NAMALWA (cell line): Measurements from ENCODE around the gene METTL9.
"Not testable (repeated sequence)": the region's sequence is repeated elsewhere in the genome, so short reads cannot be mapped to it uniquely, and the experiment has no call there.

Source experiments
- DNase-seq: peaks from one replicate; pipeline ENCODE4 v3.0.0-alpha.2; 2015; ENCODE audit warnings: low spot score

METTL9 gene

GRCh38 chr16:21611198-21611555, 11.8 kb downstream of the METTL9 start:
- no peak for DNase-seq

GRCh38 chr16:21611556-21612384, 12.4 kb downstream of the METTL9 start:
- peak; percentile 24 for DNase-seq

GRCh38 chr16:21613361-21613760, 14.0 kb downstream of the METTL9 start:
- no peak for DNase-seq

DNA sequence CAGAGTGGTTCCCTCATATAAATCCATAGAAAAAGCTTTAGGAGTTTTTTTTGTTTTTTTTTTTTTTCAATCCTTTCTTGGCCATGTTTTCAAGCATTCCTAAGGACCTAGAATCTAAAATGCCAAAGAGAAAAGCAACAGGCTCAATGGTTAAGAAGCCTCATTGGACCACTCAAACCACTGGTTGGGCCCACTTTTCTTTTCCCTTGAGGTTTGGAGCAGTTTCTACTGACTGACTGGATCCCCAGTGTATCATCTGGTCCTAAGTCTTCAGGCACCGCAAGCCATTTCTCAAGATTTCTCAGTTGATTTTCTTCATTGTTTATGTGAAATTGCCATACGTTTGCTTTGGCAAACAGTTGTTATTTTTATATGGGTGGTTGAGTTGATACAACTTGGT, 14.4 kb downstream of the METTL9 start:
- DNase-seq, result no peak

DNA sequence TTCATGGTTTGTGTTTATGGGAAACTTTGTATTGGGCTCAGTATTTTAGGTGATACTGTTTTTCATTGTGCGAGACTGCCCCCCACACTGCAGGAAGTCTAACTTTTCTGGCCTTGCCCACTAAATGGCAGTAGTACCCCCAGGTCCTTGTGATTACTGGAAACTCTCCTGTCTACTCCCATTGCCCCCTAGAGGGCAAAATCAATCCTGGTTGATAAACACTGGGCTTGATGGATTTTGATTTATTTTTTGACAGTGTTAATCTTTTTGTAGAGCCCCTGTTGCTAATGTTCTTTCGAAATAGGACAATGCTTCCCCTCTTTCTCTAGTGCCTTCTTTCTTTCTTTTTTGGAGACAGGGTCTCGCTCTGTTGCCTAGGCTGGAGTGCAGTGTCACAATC, 15.5 kb downstream of the METTL9 start:
- DNase-seq, result peak; percentile 39

DNA sequence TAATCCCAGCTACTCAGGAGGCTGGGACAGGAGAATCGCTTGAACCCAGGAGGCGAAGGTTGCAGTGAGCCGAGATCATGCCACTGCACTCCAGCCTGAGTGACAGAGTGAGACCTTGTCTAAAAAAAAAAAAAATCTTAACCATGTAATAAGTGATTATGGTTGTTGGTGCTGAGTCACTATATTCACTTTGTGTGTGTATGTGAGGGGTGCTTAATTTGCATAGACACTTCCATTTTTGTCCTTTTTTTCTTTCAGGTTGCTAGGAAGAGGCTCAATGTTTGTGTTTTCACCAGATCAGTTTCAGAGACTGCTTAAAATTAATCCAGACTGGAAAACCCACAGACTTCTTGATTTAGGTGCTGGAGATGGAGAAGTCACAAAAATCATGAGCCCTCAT, 18.2 kb downstream of the METTL9 start:
- DNase-seq, result no peak

- no peak for DNase-seq
These were observed 18.9 kb downstream of the METTL9 start for GRCh38 chr16:21618281-21618680.

GRCh38 chr16:21619765-21620425, 20.5 kb downstream of the METTL9 start:
- no peak for DNase-seq

- no peak for DNase-seq
These were observed 21.2 kb downstream of the METTL9 start for GRCh38 chr16:21620592-21620991.

DNA sequence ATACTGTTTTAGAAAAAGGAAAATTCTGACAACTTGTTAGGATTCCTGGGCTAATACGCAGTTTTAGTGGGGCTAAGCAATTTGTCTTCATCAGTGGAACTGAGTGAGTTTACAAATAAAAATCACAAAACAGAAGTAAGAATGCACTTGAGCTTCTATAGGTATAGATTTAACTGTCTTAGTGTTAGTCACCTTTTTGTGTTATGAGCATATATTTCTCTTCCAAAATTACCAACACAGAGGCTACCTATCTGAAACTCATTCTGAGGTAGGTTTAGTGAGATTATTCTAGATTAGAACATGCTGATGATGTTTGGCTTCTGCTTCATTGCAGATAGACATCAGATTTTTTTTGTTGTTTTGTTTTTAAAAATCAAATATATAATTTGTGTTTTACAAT, 23.2 kb downstream of the METTL9 start:
- DNase-seq, result no peak

DNA sequence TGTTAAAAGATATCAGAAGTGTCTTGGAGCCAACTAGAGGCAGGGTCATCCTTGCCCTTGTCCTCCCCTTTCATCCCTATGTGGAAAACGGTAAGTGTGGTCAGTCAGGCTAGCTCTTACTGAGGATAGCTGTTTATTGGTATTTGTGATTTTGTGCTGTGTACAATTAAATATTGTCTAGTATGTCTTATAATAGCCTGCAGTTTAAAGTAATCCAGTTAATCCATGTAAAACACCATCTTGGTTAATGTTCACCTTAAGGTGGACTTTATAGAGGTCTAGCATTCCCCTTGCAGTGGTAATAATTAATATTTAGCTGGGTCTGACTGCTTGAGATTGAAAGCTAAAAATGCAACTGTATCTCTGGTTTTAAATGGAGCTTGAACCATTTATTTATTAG, 25.6 kb downstream of the METTL9 start:
- no peak for DNase-seq

GRCh38 chr16:21626659-21627277, 27.4 kb downstream of the METTL9 start:
- DNase-seq, result no peak

- no peak for DNase-seq
These were observed 28.8 kb downstream of the METTL9 start for GRCh38 chr16:21628121-21628726.

DNA sequence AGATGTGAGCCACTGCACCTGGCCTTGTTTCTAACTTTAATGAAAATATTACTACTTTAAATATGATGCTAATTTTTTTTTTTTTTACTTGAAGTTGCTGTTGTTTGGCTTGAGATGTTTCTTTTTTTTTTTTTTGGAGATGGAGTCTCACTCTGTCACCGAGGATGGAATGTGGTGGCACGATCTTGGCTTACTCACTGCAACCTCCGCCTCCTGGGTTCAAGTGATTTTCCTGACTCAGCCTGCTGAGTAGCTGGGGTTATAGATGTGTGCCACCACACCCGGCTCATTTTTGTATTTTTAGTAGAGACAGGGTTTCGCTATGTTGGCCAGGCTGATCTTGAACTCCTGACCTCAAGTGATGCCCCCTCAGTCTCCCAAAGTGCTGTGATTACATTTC, 29.4 kb downstream of the METTL9 start:
- DNase-seq, result no peak

- not testable (repeated sequence) for DNase-seq
These were observed 30.5 kb downstream of the METTL9 start for GRCh38 chr16:21629616-21630539.

- DNase-seq, result not testable (repeated sequence)
These were observed 31.5 kb downstream of the METTL9 start for GRCh38 chr16:21630866-21631265.

DNA sequence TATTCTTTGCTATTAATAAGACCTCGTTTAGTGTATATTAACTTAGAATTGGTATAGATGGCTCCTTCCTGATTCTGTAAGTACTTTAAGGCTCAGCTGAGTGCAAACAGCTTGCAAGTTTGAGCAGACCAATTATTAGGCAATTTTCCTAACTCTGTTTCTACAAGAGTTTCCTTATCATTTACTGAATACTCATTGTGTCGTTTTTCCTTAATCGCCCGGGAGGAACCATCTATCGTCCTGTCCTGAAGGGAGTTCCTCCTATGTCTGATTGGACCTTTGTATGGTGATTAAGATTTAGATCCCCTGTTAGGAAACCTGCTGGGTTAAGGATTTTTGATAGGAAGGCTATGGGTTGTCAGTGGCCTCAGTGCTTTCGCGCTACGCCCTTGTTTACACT, 32.0 kb downstream of the METTL9 start:
- not testable (repeated sequence) for DNase-seq

DNA sequence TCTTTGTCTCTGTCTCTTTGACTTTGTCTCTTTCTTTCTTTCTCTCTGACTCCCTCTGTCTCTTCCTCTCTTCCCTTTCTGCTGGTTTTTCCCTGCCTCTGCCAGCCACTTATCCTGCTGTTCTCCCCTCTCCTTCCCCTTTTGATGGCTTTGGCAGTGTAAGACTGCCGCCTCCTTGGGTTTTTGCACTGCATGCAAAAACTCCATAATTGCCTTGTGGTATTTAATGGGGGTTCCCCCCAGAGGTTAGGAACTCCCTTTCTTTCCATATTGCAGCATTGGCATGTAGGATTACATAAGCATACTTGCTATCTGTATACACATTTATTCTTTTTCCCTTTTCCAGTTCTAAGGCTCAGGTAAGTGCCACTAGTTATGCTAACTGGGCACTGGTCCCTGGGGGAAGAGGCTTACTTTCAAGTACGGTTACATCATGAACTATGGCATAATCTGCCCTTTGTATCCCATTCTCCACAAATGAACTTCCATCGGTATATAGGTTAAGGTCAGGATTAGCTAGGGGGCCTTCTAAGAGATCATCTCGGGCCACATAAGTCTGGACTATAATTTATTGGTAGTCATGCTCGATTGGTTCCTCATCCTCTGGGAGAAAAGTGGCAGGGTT, 32.7 kb downstream of the METTL9 start:
- DNase-seq, result not testable (repeated sequence)

GRCh38 chr16:21634216-21634615, 34.8 kb downstream of the METTL9 start:
- no peak for DNase-seq

DNA sequence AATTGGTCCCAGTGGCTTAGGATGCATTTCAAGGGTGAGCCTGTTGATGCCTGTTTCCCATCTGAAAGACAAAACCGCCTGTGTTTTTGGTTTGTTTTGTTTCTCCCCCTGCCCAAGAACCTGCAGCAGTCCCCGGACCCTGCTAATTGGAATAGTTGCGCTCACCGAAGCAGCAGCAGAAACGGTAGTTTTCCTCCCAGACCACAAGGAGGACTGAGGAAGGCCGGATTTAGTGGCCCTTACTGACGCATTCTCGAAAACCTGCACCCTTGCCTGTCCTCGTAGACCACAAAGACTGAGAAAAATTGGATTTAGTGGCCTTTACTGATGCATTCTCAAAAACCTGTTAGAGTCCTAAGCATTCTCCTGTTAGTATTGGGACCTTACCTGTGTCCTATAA, 36.3 kb downstream of the METTL9 start:
- not testable (repeated sequence) for DNase-seq
